Naive thymus-derived CD4-positive, alpha-beta T cell (primary cell): ENCODE results near the gene CCNT1. TPM values are rescaled to one million over a fixed set of nuclear protein-coding genes. Genes with fewer than 3 reads are reported as not detected.
"Not testable (repeated sequence)": the region's sequence is repeated elsewhere in the genome, so short reads cannot be mapped to it uniquely, and the experiment has no call there.

ENCODE experiments used
- ATAC-seq: fragments of 150-1000 bp; cut with Tn5 transposase; 2 replicates; pipeline ENCODE4 v1.10.0; 2021; ENCODE audit warnings: mild to moderate bottlenecking, moderate library complexity
- CTCF ChIA-PET: fragments of 350-600 bp; sonication (Branson Sonifier 250); formaldehyde crosslinking; loops from one replicate; lab custom pipeline; 2021; ENCODE audit warnings: antibody characterized with exemption; lab: Charles Lee
- POLR2A ChIA-PET: fragments of 350-600 bp; sonication (Branson Sonifier 250); formaldehyde crosslinking; loops from one replicate; lab custom pipeline; 2021; ENCODE audit warnings: antibody characterized with exemption, inconsistent platforms; lab: Charles Lee
- DNase-seq, 9 donors: peaks; one replicate each; pipeline versions ENCODE4 v3.0.0 to v3.0.0-alpha.2; 2020 to 2022; ENCODE audit warnings: mixed read lengths in 1 of 9
- H3K27ac ChIP-seq: one replicate; pipeline ENCODE4 v1.7.0; 2013; ENCODE audit warnings: mild to moderate bottlenecking, low read depth, low read length, moderate library complexity
- H3K27me3 ChIP-seq, 2 donors: one replicate each; pipeline ENCODE4 v1.7.0; 2013; ENCODE audit warnings: low read length in 2 of 2, mild to moderate bottlenecking in 2 of 2, moderate library complexity in 2 of 2; ENCODE audit not compliant: control insufficient read depth in 2 of 2, insufficient read depth in 2 of 2
- H3K36me3 ChIP-seq, 3 experiments: 1 replicate in 2 of 3; 2 replicates in 1 of 3; pipeline ENCODE4 v1.7.0; 2013; ENCODE audit warnings: low read length in 3 of 3, mild to moderate bottlenecking in 3 of 3, moderate library complexity in 1 of 3; ENCODE audit not compliant: insufficient read depth in 3 of 3, control insufficient read depth in 2 of 3
- H3K4me1 ChIP-seq, 2 donors: one replicate each; pipeline ENCODE4 v1.7.0; 2013; ENCODE audit warnings: low read length in 2 of 2, mild to moderate bottlenecking in 2 of 2, moderate library complexity in 1 of 2; ENCODE audit not compliant: control insufficient read depth in 2 of 2, insufficient read depth in 2 of 2
- H3K4me3 ChIP-seq: 2 replicates; pipeline ENCODE4 v1.7.0; 2013; ENCODE audit warnings: mild to moderate bottlenecking, low read length
- H3K9me3 ChIP-seq, 3 experiments: 1 replicate in 2 of 3; 2 replicates in 1 of 3; pipeline ENCODE4 v1.7.0; 2013; ENCODE audit warnings: low read length in 3 of 3; ENCODE audit not compliant: control insufficient read depth in 2 of 3
- H3K27ac Mint-ChIP-seq, 9 donors: one replicate each; pipeline ENCODE4 v1.8.0; 2020 to 2022; ENCODE audit warnings: mixed read lengths in 9 of 9, mild to moderate bottlenecking in 8 of 9, moderate library complexity in 5 of 9, inconsistent platforms in 2 of 9
- H3K27me3 Mint-ChIP-seq, 5 donors: one replicate each; pipeline ENCODE4 v1.8.0; 2021 to 2022; ENCODE audit warnings: mixed read lengths in 5 of 5, mild to moderate bottlenecking in 1 of 5
- H3K36me3 Mint-ChIP-seq, 5 donors: one replicate each; pipeline ENCODE4 v1.8.0; 2020 to 2022; ENCODE audit warnings: mixed read lengths in 5 of 5, mild to moderate bottlenecking in 3 of 5, inconsistent platforms in 1 of 5
- H3K4me1 Mint-ChIP-seq, 7 donors: one replicate each; pipeline ENCODE4 v1.8.0; 2020 to 2022; ENCODE audit warnings: mixed read lengths in 7 of 7, mild to moderate bottlenecking in 3 of 7, inconsistent platforms in 1 of 7
- H3K4me3 Mint-ChIP-seq, 10 donors: one replicate each; pipeline ENCODE4 v1.8.0; 2020 to 2022; ENCODE audit warnings: mild to moderate bottlenecking in 10 of 10, mixed read lengths in 10 of 10, moderate library complexity in 6 of 10, inconsistent platforms in 2 of 10
- H3K9me3 Mint-ChIP-seq, 11 donors: one replicate each; pipeline ENCODE4 v1.8.0; 2020 to 2022; ENCODE audit warnings: mixed read lengths in 11 of 11, mild to moderate bottlenecking in 4 of 11, inconsistent platforms in 1 of 11, moderate library complexity in 1 of 11
- intact Hi-C, 2 donors: fragments of 100-400 bp; cut with micrococcal nuclease; formaldehyde crosslinking; loops; one replicate each; pipeline ENCODE4 v1.15.1; 2023
- polyA plus RNA-seq, 2 donors: library from polyadenylated mRNA; unstranded; fragments of 300-500 nt; fragmentation: Illumina TruSeq; gene quantifications; one replicate each; pipeline ENCODE4 v1.2.3, GENCODE V29; 2021
- total RNA-seq, 6 experiments: library from RNA in 5 of 6; stranded (reverse) in 5 of 6; gene quantifications; 1 replicate in 5 of 6; 2 replicates in 1 of 6; pipeline ENCODE4 v1.2.3 and lab custom pipeline; 2021 to 2026

The CCNT1 gene
- total and polyA plus RNA-seq, 7 experiments from 2014 or later: 11.7 to 127 (median 70.6) TPM

GRCh38 chr12:48720171-48720570 lies 3.7 kb upstream of the CCNT1 start:
- ATAC-seq, DNase-seq, CTCF ChIA-PET, H3K4me3 Mint-ChIP-seq, H3K27ac ChIP-seq, POLR2A ChIA-PET, H3K4me3 ChIP-seq, H3K9me3 ChIP-seq, intact Hi-C loops, H3K36me3 ChIP-seq, H3K4me1 ChIP-seq, H3K27me3 Mint-ChIP-seq, H3K27me3 ChIP-seq, H3K27ac Mint-ChIP-seq: not testable (repeated sequence)
- Mint-ChIP-seq H3K36me3 (peaks cover 8 to 23% (median 20%) of the 10 kb centered on the region in 5 donors), H3K4me1 (peaks cover 5 to 23% (median 14%) of the 10 kb centered on the region in 7 donors), H3K9me3 (peaks cover 0 to 26% (median 14%) of the 10 kb centered on the region in 11 donors)

GRCh38 chr12:48719002-48719401 lies 2.5 kb upstream of the CCNT1 start:
- H3K27me3 ChIP-seq, DNase-seq, CTCF ChIA-PET, ATAC-seq, H3K9me3 ChIP-seq, H3K36me3 ChIP-seq, H3K4me3 ChIP-seq, H3K27me3 Mint-ChIP-seq, H3K27ac ChIP-seq: not testable (repeated sequence)
- peaks cover 0 to 26% (median 14%) of the 10 kb centered on the region in 11 donors for H3K9me3 Mint-ChIP-seq
- H3K36me3 Mint-ChIP-seq: peaks cover 8 to 31% (median 20%) of the 10 kb centered on the region in 5 donors
- intact Hi-C loops: loop anchor here (5.0 to 10.0 kb wide), 7 partner anchors 348 to 1126 kb away; partner anchors contain the start of genes ZNF641 (in 2 of the 2), ASB8 (in 1 of the 2), BCDIN3D (in 1 of the 2) and LMBR1L (in 1 of the 2)
- peaks cover 11 to 34% (median 26%) of the 10 kb centered on the region in 7 donors for H3K4me1 Mint-ChIP-seq
- POLR2A ChIA-PET: interaction anchor here (0.6 kb wide), 1 partner anchor 1612 kb away, joined by 3 read pairs; no protein-coding TSS in a partner anchor
- peak overlapping the region in 1 of 10 donors; percentile 36 for H3K4me3 Mint-ChIP-seq
- H3K4me1 ChIP-seq: peaks cover 9 to 16% of the 10 kb centered on the region in 2 donors
- H3K27ac Mint-ChIP-seq: peak overlapping the region in 2 of 9 donors; percentile 74 to 99

GRCh38 chr12:48717252-48717695 lies 767 bp upstream of the CCNT1 start:
- peak overlapping the region; percentile 95 to 99 (median 98) for H3K27ac Mint-ChIP-seq
- DNase-seq: no peak
- H3K27me3 Mint-ChIP-seq: peaks cover 0 to 4% (median 0%) of the 10 kb centered on the region in 5 donors

GRCh38 chr12:48716168-48716492 lies 377 bp downstream of the CCNT1 start:
- no peak for ATAC-seq

More at GRCh38 chr12:48717252-48717695, 767 bp upstream of the CCNT1 start:
- H3K27me3 ChIP-seq: no peaks in the 10 kb centered on the region
- peaks cover 0 to 5% (median 0%) of the 10 kb centered on the region in 3 experiments for H3K9me3 ChIP-seq
- H3K36me3 Mint-ChIP-seq: peaks cover 18 to 39% (median 25%) of the 10 kb centered on the region in 5 donors
- peak overlapping the region; percentile 89 to 98 (median 94) for H3K4me3 Mint-ChIP-seq
- intact Hi-C loops: loop anchor here (2.0 to 10.0 kb wide), 10 partner anchors 350 to 1396 kb away; partner anchors contain the start of genes ZNF641 (in 2 of the 2), ASB8 (in 1 of the 2), BCDIN3D (in 1 of the 2) and COX14 (in 1 of the 2)
- peaks cover 0 to 12% (median 0%) of the 10 kb centered on the region in 3 experiments for H3K36me3 ChIP-seq
- POLR2A ChIA-PET: interaction anchor here (0.5 to 2.4 kb wide), 2 partner anchors 44 to 518 kb away, joined by 3 to 6 read pairs; no protein-coding TSS in a partner anchor
- peaks cover 21 to 44% (median 36%) of the 10 kb centered on the region in 7 donors for H3K4me1 Mint-ChIP-seq
- H3K27ac ChIP-seq: peak overlapping the region; percentile 95
- H3K4me3 ChIP-seq: peak overlapping the region; percentile 65
- peaks cover 14 to 24% of the 10 kb centered on the region in 2 donors for H3K4me1 ChIP-seq
- CTCF ChIA-PET: no interaction called here
- H3K9me3 Mint-ChIP-seq: peaks cover 0 to 26% (median 14%) of the 10 kb centered on the region in 11 donors
- no peak for ATAC-seq

GRCh38 chr12:48712209-48712608 lies 4.3 kb downstream of the CCNT1 start:
- ATAC-seq (no peak), DNase-seq (no peak)
- ChIA-PET POLR2A (no interaction called here), CTCF (no interaction called here)
- intact Hi-C loops: loop anchor here (10.0 kb wide), 2 partner anchors 357 to 1133 kb away; partner anchors contain the start of genes BCDIN3D (in 1 of the 2) and ZNF641 (in 1 of the 2)
- Mint-ChIP-seq H3K27ac (peak overlapping the region in 1 of 9 donors; percentile 48), H3K9me3 (peaks cover 0 to 7% (median 0%) of the 10 kb centered on the region in 11 donors), H3K27me3 (peaks cover 0 to 4% (median 0%) of the 10 kb centered on the region in 5 donors), H3K4me3 (no peak overlapping the region), H3K36me3 (peaks cover 9 to 32% (median 25%) of the 10 kb centered on the region in 5 donors), H3K4me1 (peaks cover 32 to 83% (median 61%) of the 10 kb centered on the region in 7 donors)
- Histone ChIP-seq H3K4me1 (peaks cover 20 to 24% of the 10 kb centered on the region in 2 donors), H3K36me3 (peaks cover 0 to 31% (median 0%) of the 10 kb centered on the region in 3 experiments), H3K27me3 (no peaks in the 10 kb centered on the region), H3K4me3 (no peak overlapping the region), H3K27ac (no peak overlapping the region), H3K9me3 (no peaks in the 10 kb centered on the region)

More at GRCh38 chr12:48716168-48716492, 377 bp downstream of the CCNT1 start:
- Mint-ChIP-seq H3K4me1 (peaks cover 21 to 54% (median 40%) of the 10 kb centered on the region in 7 donors), H3K36me3 (peaks cover 18 to 41% (median 26%) of the 10 kb centered on the region in 5 donors), H3K9me3 (peaks cover 0 to 22% (median 10%) of the 10 kb centered on the region in 11 donors), H3K27me3 (peaks cover 0 to 4% (median 0%) of the 10 kb centered on the region in 5 donors), H3K27ac (peak overlapping the region; percentile 95 to 99 (median 98)), H3K4me3 (peak overlapping the region; percentile 89 to 98 (median 94))
- Histone ChIP-seq H3K36me3 (peaks cover 0 to 17% (median 0%) of the 10 kb centered on the region in 3 experiments), H3K9me3 (peaks cover 0 to 3% (median 0%) of the 10 kb centered on the region in 3 experiments), H3K4me3 (peak overlapping the region; percentile 88), H3K4me1 (peaks cover 14 to 24% of the 10 kb centered on the region in 2 donors), H3K27ac (peak overlapping the region; percentile 95), H3K27me3 (no peaks in the 10 kb centered on the region)
- peak in 1 of 9 donors; percentile 7 for DNase-seq
- POLR2A ChIA-PET: interaction anchor here (0.9 to 3.3 kb wide), 7 partner anchors 34 to 906 kb away, joined by 3 to 35 read pairs (median 5); partner anchors contain the start of genes KANSL2 and SENP1
- CTCF ChIA-PET: interaction anchor here (0.6 kb wide), 1 partner anchor 809 kb away, joined by 3 read pairs; no protein-coding TSS in a partner anchor
- intact Hi-C loops: loop anchor here (1.0 to 10.0 kb wide), 17 partner anchors 34 to 1397 kb away; partner anchors contain the start of genes ASB8 (in 2 of the 2), DDX23 (in 2 of the 2), KANSL2 (in 2 of the 2) and SENP1 (in 2 of the 2)

- H3K4me3 ChIP-seq, H3K9me3 Mint-ChIP-seq, H3K4me1 ChIP-seq, H3K4me3 Mint-ChIP-seq, CTCF ChIA-PET, H3K27me3 ChIP-seq, H3K27ac ChIP-seq, POLR2A ChIA-PET, ATAC-seq, intact Hi-C loops, DNase-seq, H3K27me3 Mint-ChIP-seq, H3K9me3 ChIP-seq: not testable (repeated sequence)
- peak overlapping the region in 1 of 9 donors; percentile 31 for H3K27ac Mint-ChIP-seq
- H3K36me3 Mint-ChIP-seq: peaks cover 11 to 27% (median 26%) of the 10 kb centered on the region in 5 donors
- peaks cover 0 to 20% (median 9%) of the 10 kb centered on the region in 7 donors for H3K4me1 Mint-ChIP-seq
- H3K36me3 ChIP-seq: peaks cover 13 to 67% (median 25%) of the 10 kb centered on the region in 3 experiments
These were observed 17.7 kb downstream of the CCNT1 start for GRCh38 chr12:48698822-48699221.
